NB4 (cell line): Measurements from ENCODE around the gene RWDD1.

Source experiments
- DNase-seq: peaks from one replicate; pipeline ENCODE4 v3.0.0; 2010; ENCODE audit warnings: low read depth
- H3K4me3 ChIP-seq: one replicate; pipeline ENCODE4 v1.5.1; 2011; ENCODE audit warnings: mild to moderate bottlenecking, low read depth, low read length, moderate library complexity
- MAX ChIP-seq: IDR thresholded peaks from 2 replicates; pipeline ENCODE4 v1.6.1; 2011; ENCODE audit warnings: low read depth, low read length
- MYC ChIP-seq: IDR thresholded peaks from 2 replicates; pipeline ENCODE4 v1.6.1; 2011; ENCODE audit warnings: low read depth, low read length
- POLR2A ChIP-seq: IDR thresholded peaks from 2 replicates; pipeline ENCODE4 v1.6.1; 2011; ENCODE audit warnings: mild to moderate bottlenecking; ENCODE audit not compliant: insufficient read length; ENCODE audit errors: extremely low read depth
- TF ChIP-seq, protein P1 (sequence below): IDR thresholded peaks from one replicate; pipeline ENCODE4 v1.5.1; 2012; ENCODE audit warnings: low read depth, low read length

Gene RWDD1

DNA sequence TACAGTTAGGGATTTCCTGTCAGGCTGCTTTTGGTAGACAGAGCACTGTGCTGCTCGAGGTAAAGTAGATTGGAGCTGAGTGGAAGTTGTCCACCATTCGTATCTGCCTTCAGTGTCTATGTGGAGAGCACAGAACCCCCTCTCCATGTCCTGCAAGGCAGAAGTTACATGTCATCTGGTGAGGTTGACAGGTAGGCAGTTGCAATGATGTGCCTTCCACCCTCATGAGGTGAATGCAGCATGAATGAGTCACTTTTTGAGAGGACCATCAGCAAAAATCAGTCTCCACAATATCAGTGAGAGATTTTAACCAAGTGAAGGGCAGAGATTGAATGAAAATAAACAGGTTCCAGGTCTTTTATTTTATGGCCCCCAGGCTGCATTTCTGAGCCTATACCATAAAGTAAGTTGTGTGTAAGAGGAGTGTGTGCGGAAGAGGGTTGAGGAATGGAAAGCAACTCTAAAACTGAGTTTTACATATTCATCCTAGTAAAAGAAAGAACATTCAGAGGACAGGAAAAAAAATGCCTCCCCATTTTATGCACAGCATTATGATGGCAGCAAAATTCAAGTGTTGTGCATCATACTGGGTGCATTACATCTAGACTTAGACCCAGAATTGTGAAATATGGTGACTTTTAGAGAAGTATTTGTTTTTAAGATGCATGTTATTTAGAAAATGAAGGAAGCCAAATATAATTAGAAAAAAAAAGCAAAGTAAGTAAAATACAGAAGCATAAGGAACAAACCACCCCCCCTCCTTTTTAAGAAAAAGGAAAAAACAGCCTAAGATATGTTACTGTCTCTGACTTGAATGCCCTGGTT lies 41.6 kb upstream of the RWDD1 start:
- DNase-seq = no peak
- H3K4me3 ChIP-seq = no peak overlapping the region
- no peak for TF ChIP-seq POLR2A
- no peak for TF ChIP-seq MAX
- TF ChIP-seq MYC = no peak
- TF ChIP-seq, protein P1, sequence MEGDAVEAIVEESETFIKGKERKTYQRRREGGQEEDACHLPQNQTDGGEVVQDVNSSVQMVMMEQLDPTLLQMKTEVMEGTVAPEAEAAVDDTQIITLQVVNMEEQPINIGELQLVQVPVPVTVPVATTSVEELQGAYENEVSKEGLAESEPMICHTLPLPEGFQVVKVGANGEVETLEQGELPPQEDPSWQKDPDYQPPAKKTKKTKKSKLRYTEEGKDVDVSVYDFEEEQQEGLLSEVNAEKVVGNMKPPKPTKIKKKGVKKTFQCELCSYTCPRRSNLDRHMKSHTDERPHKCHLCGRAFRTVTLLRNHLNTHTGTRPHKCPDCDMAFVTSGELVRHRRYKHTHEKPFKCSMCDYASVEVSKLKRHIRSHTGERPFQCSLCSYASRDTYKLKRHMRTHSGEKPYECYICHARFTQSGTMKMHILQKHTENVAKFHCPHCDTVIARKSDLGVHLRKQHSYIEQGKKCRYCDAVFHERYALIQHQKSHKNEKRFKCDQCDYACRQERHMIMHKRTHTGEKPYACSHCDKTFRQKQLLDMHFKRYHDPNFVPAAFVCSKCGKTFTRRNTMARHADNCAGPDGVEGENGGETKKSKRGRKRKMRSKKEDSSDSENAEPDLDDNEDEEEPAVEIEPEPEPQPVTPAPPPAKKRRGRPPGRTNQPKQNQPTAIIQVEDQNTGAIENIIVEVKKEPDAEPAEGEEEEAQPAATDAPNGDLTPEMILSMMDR = no peak

- no peak overlapping the region for H3K4me3 ChIP-seq
- DNase-seq = no peak
- no peak for TF ChIP-seq POLR2A
- no peak for TF ChIP-seq MAX
- TF ChIP-seq, protein P1 = no peak
- no peak for TF ChIP-seq MYC
These were observed 40.9 kb upstream of the RWDD1 start for GRCh38 chr6:116530436-116530835.

DNA sequence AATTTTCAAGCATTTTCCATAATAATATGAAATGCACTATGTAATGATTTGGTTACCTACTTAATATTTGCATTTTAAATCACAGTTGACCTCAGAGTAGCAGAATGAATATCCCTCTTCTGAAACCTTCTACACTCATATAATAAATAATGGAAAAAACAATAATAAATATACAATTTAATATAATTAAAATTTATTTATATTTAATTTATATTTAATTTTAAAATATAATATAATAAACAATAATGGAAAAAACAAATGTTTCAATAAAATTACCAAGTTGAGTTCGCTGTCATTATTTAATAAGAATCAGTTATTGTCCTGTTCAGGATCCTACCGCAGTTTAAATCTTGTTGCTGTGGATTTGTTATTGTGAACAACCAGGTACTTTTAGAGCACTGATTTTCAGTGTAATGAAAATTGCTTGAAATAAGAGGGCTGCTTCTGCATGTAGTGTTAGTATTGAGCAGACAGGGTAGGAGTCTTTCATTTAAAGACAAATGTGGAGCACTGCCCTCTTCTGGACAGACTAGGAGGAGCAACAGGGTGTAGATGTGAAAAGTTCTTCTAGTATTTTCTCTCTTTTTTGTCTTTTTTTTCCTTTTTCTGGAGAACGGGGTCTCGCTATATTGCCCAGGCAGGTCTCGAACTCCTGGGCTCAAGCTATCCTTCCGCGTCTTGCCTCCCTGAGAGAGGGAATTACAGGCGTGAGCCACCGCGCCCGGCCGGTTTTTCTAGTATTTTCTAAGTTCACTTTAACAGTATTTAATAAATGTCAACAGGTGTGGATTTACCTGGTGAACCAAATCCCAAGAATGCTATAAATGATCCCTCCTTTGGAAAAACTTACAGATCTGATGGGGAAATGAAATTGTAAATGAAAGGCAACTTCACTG lies 39.4 kb upstream of the RWDD1 start:
- H3K4me3 ChIP-seq = no peak overlapping the region
- peak; percentile 77 for DNase-seq
- TF ChIP-seq MAX (no peak), MYC (no peak), POLR2A (no peak)
- TF ChIP-seq, protein P1 = peak; percentile 68

DNA sequence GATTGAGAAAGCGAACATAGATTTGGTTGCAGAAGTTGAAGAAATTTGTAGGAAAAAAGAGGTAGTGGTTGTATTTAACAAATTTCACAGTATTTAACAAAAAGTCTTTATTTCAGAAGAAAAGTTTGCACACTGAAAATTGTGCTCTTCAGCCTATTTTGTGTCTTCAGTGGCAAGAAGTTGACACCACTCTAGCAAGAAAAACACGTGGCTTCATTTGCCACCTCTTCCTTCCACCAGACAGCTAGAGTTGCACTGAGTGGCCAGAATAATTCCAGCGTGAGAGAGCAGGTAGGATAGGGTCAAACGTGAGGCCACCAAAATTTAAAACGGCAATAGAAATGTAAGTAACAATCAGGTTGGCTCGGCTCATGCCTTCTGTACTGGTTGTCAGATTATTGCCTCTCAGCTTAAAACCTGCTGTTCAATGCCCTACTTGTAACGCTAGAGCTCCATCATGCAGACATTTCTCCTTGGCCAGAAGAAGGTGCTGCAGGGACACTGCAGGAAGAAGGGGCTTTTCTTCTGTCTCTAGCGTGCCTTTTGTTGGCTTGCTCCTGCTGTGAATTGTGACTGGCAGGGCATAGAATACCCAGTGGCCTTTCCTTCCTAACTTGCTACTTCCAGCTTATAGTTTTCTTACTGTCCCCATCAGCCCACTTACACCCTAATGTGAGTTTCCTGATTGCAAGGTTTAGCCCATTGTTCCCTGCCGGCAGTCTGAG lies 37.9 kb upstream of the RWDD1 start:
- H3K4me3 ChIP-seq = no peak overlapping the region
- no peak for TF ChIP-seq MAX
- no peak for TF ChIP-seq MYC
- no peak for TF ChIP-seq POLR2A
- TF ChIP-seq, protein P1 = no peak
- DNase-seq = peak; percentile 17

DNA sequence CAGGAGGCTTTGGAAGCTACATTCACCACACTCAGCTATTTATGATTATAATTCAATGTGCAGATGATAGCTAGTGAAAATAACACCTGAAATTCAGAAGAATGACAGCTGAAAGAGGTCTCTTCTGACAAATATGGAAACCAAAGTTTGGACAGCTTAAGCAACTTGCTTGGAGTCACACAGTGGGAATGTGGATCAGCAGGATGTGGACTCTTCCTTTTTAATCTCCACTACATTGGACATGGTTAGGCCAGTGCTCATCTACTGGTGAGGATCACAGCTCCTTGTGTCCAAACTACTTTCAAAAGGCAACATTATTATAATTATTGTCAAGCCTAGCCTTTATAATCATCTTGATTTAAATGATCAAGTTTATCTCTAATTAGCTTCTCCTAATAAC lies 36.2 kb upstream of the RWDD1 start:
- no peak overlapping the region for H3K4me3 ChIP-seq
- TF ChIP-seq POLR2A (no peak), MYC (no peak), MAX (no peak)
- TF ChIP-seq, protein P1 = no peak
- no peak for DNase-seq
